Karpas-422 (cell line): ENCODE data around the gene HDLBP. TPM values are rescaled to one million over a fixed set of nuclear protein-coding genes. Genes with fewer than 3 reads are reported as not detected.

Source experiments
- DNase-seq: peaks from one replicate; pipeline ENCODE4 v3.0.0-alpha.2; 2015
- H2AFZ ChIP-seq: fragments of 200-600 bp; sonication (generic); 2 replicates; pipeline ENCODE4 v1.6.1; 2014; ENCODE audit warnings: antibody characterized with exemption, low read length, mixed read lengths
- H3K27ac ChIP-seq: fragments of 200-600 bp; sonication (generic); 2 replicates; pipeline ENCODE4 v1.5.1; 2014; ENCODE audit warnings: mild to moderate bottlenecking, low read length, moderate library complexity
- H3K27me3 ChIP-seq: fragments of 200-600 bp; sonication (generic); 2 replicates; pipeline ENCODE4 v1.6.1; 2014; ENCODE audit warnings: low read length, mixed read lengths
- H3K36me3 ChIP-seq: fragments of 200-600 bp; sonication (generic); 2 replicates; pipeline ENCODE4 v1.6.1; 2014; ENCODE audit warnings: low read length, mixed read lengths; ENCODE audit not compliant: insufficient read depth
- H3K4me1 ChIP-seq: fragments of 200-600 bp; sonication (generic); 2 replicates; pipeline ENCODE4 v1.6.1; 2014; ENCODE audit warnings: mild to moderate bottlenecking, low read length, mixed read lengths
- H3K4me2 ChIP-seq: fragments of 200-600 bp; sonication (generic); 2 replicates; pipeline ENCODE4 v1.6.1; 2014; ENCODE audit warnings: low read length, low read depth, mild to moderate bottlenecking; ENCODE audit not compliant: poor library complexity, severe bottlenecking
- H3K4me3 ChIP-seq: fragments of 200-600 bp; sonication (generic); 2 replicates; pipeline ENCODE4 v1.5.1; 2014; ENCODE audit warnings: mild to moderate bottlenecking, antibody characterized with exemption, low read length, mixed read lengths
- H3K79me2 ChIP-seq: fragments of 200-600 bp; sonication (generic); 2 replicates; pipeline ENCODE4 v1.6.1; 2014; ENCODE audit warnings: mild to moderate bottlenecking, low read length, mixed read lengths
- H3K9ac ChIP-seq: fragments of 200-600 bp; sonication (generic); 2 replicates; pipeline ENCODE4 v1.6.0; 2014; ENCODE audit warnings: low read length
- H3K9me2 ChIP-seq: fragments of 200-600 bp; sonication (generic), shearing (Covaris generic); replicated peaks from 2 replicates; pipeline ENCODE4 v1.6.0; 2014; ENCODE audit warnings: mild to moderate bottlenecking, low read length, moderate library complexity; ENCODE audit not compliant: insufficient read depth
- H3K9me3 ChIP-seq: fragments of 300-700, 200-600 bp; sonication (generic); 2 replicates; pipeline ENCODE4 v1.6.1; 2014; ENCODE audit warnings: low read length, mixed read lengths
- H4K20me1 ChIP-seq: fragments of 200-600 bp; sonication (generic); 2 replicates; pipeline ENCODE4 v1.6.1; 2014; ENCODE audit warnings: mild to moderate bottlenecking, antibody characterized with exemption, low read length, low read depth; ENCODE audit not compliant: insufficient read depth
- total RNA-seq: library from RNA; depleted of rRNA; stranded (reverse); fragments of >200 nt; shearing (Covaris generic); gene quantifications from 2 replicates; pipeline ENCODE4 v1.2.3, GENCODE V29; 2014; ENCODE audit warnings: low replicate concordance

Gene HDLBP
- total RNA-seq, 1 experiment from 2014 or later: 141 TPM

DNA sequence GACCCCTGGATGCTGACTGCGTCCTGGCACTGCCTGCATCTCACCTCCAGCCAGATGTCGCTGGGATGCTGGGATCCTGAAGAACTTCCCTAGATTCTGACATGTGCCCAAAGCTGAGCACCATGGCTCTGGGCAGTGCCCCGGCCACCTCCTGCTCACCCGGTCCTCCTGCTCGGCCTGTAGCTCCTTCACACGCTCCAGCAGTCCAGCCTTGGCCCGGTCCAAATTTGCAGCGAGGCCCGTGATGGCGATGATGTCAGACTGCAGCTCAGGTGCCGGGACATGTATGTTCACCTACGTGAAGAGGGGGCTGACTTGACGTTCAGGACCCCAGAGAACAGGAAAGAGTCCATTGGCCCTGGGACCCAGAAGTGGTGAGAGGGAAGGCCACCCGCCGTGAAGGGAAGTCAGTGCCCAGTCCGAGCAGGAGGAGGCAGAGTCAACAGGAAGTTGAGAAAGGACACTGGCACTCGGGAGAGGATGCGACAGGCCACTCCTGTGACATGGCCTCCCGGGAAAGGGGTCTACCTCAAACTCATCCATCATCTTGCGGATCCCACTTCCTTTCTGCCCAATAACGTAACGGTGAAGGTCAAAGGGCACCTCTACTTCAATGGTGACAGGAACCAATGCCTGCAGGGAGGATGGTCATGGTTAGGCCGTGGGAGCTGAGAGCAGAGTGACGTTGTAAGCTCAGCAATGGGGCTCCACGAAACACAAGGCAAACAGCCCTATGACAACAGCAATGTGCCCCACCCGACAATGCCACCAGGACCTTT is 80.3 kb downstream of the HDLBP start:
- Histone ChIP-seq H4K20me1 (no peaks in the 10 kb centered on the region; the same call in 1 of the 2 replicates), H3K4me3 (no peak overlapping the region), H2AFZ (no peak overlapping the region), H3K9me2 (no peaks in the 10 kb centered on the region), H3K9me3 (no peaks in the 10 kb centered on the region), H3K27ac (no peak overlapping the region), H3K27me3 (no peaks in the 10 kb centered on the region), H3K4me2 (no peak overlapping the region), H3K4me1 (no peaks in the 10 kb centered on the region), H3K36me3 (peaks cover 17% of the 10 kb centered on the region), H3K79me2 (no peaks in the 10 kb centered on the region), H3K9ac (no peak overlapping the region)
- no peak for DNase-seq

DNA sequence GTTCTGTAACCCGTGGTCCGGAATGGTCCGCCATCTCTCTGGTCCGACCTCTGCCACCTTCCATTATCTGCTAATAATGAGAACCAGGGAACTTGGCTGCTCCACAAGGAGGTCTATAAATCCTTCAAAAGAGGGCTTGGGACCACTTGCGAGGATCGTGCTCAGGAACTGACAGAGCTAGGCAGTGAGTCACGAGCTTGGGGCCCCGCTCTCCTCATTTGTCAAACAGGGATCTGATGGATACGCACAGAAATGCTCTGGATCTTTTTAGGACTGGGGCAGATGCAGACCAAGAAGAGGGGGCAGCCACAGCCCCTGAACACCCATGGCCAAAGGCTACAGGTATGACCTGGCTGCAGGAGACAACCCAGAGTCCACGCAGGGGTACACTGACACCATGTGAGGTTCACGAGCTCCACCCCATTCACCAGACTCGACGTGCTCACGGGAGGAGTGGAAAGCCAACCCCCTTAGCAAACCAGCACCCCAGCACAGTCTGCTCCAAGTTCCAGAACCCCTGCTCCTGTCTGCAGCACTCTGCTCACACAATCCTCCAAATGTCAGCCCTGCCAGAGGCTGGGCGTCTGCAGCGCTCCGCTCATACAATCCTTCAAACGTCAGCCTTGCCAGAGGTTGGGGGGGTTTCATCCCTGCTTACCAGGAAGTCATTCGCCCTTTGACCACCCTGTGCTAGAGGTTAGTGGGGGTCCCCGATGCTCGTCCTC is 81.2 kb downstream of the HDLBP start:
- Histone ChIP-seq H3K9me2 (no peaks in the 10 kb centered on the region), H3K27me3 (no peaks in the 10 kb centered on the region), H3K4me1 (no peaks in the 10 kb centered on the region), H2AFZ (no peak overlapping the region), H4K20me1 (no peaks in the 10 kb centered on the region; the same call in 1 of the 2 replicates), H3K27ac (no peak overlapping the region), H3K9me3 (no peaks in the 10 kb centered on the region), H3K4me3 (no peak overlapping the region), H3K36me3 (peaks cover 20% of the 10 kb centered on the region), H3K4me2 (no peak overlapping the region), H3K9ac (no peak overlapping the region), H3K79me2 (no peaks in the 10 kb centered on the region)
- DNase-seq: no peak

DNA sequence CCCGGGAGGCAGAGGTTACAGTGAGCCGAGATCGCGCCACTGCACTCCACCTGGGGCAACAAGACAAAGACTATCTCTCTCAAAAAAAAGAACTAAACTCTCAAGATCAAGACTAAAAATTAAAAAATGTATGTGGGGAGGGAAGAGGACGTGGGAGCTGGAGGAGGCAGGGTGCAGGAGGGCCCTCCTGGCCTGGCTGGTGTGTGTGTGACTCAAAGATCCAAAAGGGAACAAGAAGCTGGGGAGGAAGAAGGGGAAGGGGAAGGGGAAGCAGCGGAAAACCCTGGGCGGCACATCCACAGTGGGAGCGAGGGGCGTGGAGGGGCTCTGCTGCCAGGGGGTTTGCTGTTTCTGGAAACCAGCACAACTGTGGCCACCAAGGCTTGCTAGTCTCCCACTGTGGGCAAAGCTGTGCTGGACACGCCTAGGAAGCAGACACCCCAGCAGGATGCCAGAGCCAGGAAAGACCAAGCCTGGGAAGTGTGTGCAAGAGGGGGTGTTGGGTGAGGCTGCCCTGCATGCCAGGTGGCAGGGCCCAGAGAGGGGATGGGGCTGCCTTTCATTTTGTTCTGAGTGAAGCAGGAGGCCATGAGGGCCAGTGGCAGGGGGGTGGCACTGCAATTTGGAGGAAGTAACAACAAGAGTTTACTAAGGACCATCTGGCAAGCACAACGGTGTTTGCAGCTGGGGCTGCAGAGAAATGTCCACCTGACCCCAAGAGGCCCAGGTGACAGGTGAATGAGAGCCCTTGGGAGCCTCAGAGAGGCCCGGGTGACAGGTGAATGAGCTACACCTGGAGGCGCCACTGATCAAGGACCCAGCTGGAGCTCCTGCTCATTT is 82.5 kb downstream of the HDLBP start:
- Histone ChIP-seq H3K9me2 (no peaks in the 10 kb centered on the region), H3K4me1 (no peaks in the 10 kb centered on the region), H3K27me3 (no peaks in the 10 kb centered on the region), H3K27ac (no peak overlapping the region), H3K9me3 (no peaks in the 10 kb centered on the region), H3K9ac (no peak overlapping the region), H4K20me1 (no peaks in the 10 kb centered on the region; the same call in 1 of the 2 replicates), H3K4me2 (no peak overlapping the region), H3K36me3 (peaks cover 12% of the 10 kb centered on the region), H3K79me2 (no peaks in the 10 kb centered on the region), H3K4me3 (no peak overlapping the region), H2AFZ (no peak overlapping the region)
- no peak for DNase-seq

DNA sequence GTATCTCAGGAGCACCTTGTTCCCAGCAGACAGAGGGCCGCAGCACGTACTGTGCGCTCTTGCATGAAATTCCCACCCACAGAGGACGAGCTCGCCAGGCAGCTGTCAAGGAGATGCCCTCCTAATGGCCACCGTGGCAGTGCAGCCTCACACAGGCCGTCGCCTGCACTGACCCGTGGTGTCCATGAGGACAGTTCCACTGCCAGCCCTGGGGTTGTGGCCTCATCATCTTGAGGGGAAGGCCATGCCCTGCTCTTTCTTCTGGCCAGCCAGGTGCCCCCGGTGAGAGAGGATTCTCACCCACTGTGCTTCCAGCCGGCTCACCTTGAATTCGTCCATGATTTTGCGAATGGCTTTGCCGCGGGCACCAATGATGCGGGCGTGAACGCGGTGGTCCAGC is 85.0 kb downstream of the HDLBP start:
- no peaks in the 10 kb centered on the region for H3K9me2 ChIP-seq
- H3K9ac ChIP-seq: no peak overlapping the region
- DNase-seq: no peak
- H3K27me3 ChIP-seq: no peaks in the 10 kb centered on the region
- H4K20me1 ChIP-seq: no peaks in the 10 kb centered on the region; the same call in 1 of the 2 replicates
- H3K36me3 ChIP-seq: peaks cover 5% of the 10 kb centered on the region
- H3K9me3 ChIP-seq: no peaks in the 10 kb centered on the region
- H3K4me2 ChIP-seq: no peak overlapping the region
- no peak overlapping the region for H2AFZ ChIP-seq
- H3K4me3 ChIP-seq: no peak overlapping the region
- no peaks in the 10 kb centered on the region for H3K79me2 ChIP-seq
- H3K4me1 ChIP-seq: no peaks in the 10 kb centered on the region
- no peak overlapping the region for H3K27ac ChIP-seq

DNA sequence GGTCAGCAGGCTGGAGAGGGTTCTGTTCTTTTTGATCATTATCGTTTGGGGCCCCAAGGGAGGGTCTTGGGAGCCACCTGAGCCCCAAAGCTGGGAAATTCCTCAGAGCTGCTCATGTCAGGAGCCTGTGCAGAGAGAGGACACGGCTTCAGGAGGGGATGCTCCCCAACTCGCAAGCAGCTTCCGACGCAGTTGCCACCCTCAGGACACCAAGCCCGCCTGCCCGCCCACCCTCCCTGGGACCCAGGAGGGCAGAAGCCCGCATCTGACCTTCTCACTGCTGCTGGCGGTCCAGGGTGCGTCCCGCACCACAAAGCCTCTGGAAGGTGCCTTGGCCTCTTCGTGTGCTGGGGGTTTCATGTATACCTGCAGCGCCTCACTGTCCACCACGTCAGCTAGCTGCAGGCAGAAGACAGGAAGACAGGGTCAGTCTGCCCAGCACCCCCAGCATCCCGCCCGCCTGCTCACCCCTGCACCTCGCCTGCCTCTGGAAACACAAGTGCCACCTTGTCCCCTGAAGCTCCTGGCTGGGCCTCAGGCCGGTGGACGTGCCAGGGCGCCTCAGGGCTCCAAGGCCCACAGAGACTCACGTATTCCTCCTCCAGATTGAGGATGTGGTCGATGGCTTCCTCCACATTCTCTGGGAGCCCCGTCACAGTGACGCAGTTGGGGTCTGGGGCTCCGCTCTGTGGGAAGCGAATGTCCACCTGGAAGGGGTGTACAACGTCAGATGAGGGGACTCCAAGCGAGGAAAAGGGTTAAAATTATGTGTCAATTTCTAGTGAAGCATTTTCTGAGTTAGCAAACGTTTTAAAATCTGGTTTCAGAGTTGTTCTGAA is 85.7 kb downstream of the HDLBP start:
- H3K27ac ChIP-seq: no peak overlapping the region
- H3K9me3 ChIP-seq: no peaks in the 10 kb centered on the region
- peaks cover 5% of the 10 kb centered on the region for H3K36me3 ChIP-seq
- no peaks in the 10 kb centered on the region for H3K4me1 ChIP-seq
- no peaks in the 10 kb centered on the region; the same call in 1 of the 2 replicates for H4K20me1 ChIP-seq
- no peak for DNase-seq
- H2AFZ ChIP-seq: no peak overlapping the region
- H3K4me3 ChIP-seq: no peak overlapping the region
- no peaks in the 10 kb centered on the region for H3K27me3 ChIP-seq
- H3K79me2 ChIP-seq: no peaks in the 10 kb centered on the region
- H3K4me2 ChIP-seq: no peak overlapping the region
- H3K9me2 ChIP-seq: no peaks in the 10 kb centered on the region
- H3K9ac ChIP-seq: no peak overlapping the region

DNA sequence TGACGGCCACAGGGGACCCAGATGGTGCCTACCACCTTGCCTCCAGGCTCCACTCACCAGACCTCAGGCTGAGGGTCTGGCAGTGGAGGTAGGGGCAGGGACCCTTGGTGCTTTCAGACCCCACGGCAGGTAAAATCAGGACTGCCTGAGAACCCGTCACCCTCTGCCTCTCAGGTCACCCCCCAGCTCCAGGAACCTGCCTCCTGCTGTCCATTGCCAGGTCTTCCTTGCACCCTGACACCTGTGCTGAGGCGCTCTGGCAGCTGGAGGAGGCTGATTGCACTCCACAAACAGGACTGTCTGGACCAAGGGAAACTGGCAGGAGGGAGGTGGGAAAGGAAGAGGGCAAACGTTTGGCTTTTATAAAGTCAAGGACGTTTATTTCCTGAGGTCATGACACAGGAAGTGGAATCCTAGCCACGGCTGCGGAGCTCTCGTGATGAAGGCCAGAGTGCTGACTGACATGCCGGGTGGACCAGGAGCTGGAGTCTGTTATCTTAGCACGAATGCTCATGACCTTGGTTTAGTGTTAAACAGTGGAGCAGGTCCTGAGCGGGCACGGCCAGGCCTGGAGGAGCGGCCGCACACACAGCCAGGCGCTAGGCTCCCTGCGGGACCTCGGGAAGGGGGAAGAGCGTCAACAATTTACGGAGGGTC is 86.5 kb downstream of the HDLBP start:
- Histone ChIP-seq H3K4me1 (no peaks in the 10 kb centered on the region), H3K4me2 (no peak overlapping the region), H3K9me3 (no peaks in the 10 kb centered on the region), H3K9ac (no peak overlapping the region), H3K79me2 (no peaks in the 10 kb centered on the region), H3K27ac (no peak overlapping the region), H3K36me3 (peaks cover 3% of the 10 kb centered on the region), H3K27me3 (no peaks in the 10 kb centered on the region), H3K4me3 (no peak overlapping the region), H3K9me2 (no peaks in the 10 kb centered on the region), H2AFZ (no peak overlapping the region), H4K20me1 (no peaks in the 10 kb centered on the region)
- DNase-seq: no peak

DNA sequence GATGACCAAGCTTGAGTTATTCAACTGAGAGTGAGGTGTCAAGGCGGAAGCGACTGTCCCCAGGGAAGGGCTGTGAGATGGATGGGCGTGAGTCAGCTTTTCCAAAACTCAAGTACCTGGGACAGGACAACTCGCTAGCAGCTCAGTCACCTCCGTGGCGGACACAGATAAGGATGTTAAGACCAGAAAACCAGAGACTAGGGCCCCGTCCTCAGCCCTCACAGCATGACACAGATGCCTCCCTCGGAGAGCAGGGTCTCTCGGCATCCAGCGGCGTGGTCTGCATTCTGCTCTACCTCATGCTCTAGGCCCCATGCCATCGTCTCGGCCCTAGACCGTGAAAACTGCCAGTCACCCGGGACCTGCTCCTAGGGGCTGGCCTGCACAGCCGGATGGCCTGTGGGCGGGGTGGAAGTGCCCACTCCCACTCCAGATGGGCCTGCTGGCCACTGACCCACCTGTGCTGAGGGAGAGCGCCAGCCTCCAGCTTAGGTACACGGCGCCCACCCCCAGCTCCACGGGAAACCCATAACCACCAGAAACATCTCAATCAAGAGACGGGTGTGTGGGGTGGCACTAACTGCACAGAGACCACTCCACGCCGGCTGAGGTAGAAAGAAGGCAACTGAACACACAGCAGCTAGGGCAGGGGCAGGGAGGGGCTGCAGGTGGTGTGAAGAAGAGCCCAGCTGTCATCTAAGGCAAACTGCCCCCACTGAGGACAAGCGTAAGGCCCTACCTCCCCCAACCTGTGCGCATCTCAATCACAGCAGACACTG is 87.2 kb downstream of the HDLBP start:
- no peak overlapping the region for H3K4me3 ChIP-seq
- H3K27me3 ChIP-seq: no peaks in the 10 kb centered on the region
- no peaks in the 10 kb centered on the region for H3K9me3 ChIP-seq
- no peaks in the 10 kb centered on the region for H3K79me2 ChIP-seq
- DNase-seq: no peak
- no peaks in the 10 kb centered on the region for H3K9me2 ChIP-seq
- H3K27ac ChIP-seq: no peak overlapping the region
- H3K36me3 ChIP-seq: peaks cover 3% of the 10 kb centered on the region
- no peak overlapping the region for H3K4me2 ChIP-seq
- no peak overlapping the region for H2AFZ ChIP-seq
- no peaks in the 10 kb centered on the region for H4K20me1 ChIP-seq
- no peak overlapping the region for H3K9ac ChIP-seq
- H3K4me1 ChIP-seq: no peaks in the 10 kb centered on the region
